Astrocyte of the cerebellum (primary cell): ENCODE data around the gene FBXO24.

Experiments used
- DNase-seq: peaks from one replicate; pipeline ENCODE4 v3.0.0-alpha.2; 2011; ENCODE audit warnings: low read depth
- H3K4me3 ChIP-seq: 2 replicates; pipeline ENCODE4 v1.5.1; 2011; ENCODE audit warnings: mild to moderate bottlenecking, low read depth, low read length, moderate library complexity
- in situ Hi-C: cut with HindIII; loops from 2 replicates; pipeline ENCODE4 v1.10.0; 2017; ENCODE audit warnings: low sequenced_read_pairs
- TF ChIP-seq, protein P1 (sequence below): IDR thresholded peaks from 2 replicates; pipeline ENCODE4 v1.5.1; 2012; ENCODE audit warnings: low read length, low read depth, moderate library complexity, mild to moderate bottlenecking; ENCODE audit errors: missing control alignments

The FBXO24 gene

DNA sequence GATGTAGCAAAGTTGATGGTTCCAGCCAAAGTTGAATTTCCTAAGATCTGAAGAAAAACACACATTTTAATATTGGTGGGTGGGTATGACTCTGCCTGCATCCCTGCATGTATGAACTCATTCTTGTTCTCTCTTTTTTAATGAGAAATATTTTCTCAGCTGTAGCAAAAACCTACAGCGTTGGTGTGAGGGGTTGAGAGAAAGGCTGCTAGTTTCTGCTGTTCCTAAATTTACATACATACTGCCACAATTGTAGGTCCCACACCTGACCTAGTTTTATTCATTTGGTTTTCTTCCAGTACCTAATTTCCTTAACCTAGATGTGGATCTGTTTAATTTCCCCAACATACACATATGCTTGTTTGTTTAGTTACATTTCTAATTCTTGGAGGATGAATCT, 42.5 kb upstream of the FBXO24 start:
- in situ Hi-C loops = no loop called here

DNA sequence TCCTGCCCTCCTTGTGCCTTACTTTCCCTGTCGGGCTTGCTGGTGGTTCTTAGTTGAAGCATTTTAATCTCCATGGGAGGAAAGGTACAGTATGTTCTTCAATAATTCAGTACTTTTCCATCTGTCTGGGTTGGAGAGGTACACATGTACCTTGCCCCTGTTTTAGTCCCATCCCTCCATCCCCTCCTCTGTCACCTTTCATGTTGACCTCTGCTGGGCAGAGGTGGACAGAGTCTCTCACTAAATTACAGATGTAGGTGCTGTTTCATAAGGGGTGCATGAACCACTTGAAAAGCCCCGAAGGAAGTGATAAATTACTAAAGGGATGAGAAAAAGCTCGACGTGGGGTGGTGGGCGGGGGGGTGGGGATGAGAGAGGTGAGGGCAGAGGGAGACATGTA, 41.7 kb upstream of the FBXO24 start:
- TF ChIP-seq, protein P1, sequence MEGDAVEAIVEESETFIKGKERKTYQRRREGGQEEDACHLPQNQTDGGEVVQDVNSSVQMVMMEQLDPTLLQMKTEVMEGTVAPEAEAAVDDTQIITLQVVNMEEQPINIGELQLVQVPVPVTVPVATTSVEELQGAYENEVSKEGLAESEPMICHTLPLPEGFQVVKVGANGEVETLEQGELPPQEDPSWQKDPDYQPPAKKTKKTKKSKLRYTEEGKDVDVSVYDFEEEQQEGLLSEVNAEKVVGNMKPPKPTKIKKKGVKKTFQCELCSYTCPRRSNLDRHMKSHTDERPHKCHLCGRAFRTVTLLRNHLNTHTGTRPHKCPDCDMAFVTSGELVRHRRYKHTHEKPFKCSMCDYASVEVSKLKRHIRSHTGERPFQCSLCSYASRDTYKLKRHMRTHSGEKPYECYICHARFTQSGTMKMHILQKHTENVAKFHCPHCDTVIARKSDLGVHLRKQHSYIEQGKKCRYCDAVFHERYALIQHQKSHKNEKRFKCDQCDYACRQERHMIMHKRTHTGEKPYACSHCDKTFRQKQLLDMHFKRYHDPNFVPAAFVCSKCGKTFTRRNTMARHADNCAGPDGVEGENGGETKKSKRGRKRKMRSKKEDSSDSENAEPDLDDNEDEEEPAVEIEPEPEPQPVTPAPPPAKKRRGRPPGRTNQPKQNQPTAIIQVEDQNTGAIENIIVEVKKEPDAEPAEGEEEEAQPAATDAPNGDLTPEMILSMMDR = no peak
- no peak overlapping the region for H3K4me3 ChIP-seq
- no peak for DNase-seq
- in situ Hi-C loops = no loop called here

More for the DNA sequence above, 42.5 kb upstream of the FBXO24 start:
- TF ChIP-seq, protein P1 = no peak
- no peak overlapping the region for H3K4me3 ChIP-seq
- DNase-seq = no peak

DNA sequence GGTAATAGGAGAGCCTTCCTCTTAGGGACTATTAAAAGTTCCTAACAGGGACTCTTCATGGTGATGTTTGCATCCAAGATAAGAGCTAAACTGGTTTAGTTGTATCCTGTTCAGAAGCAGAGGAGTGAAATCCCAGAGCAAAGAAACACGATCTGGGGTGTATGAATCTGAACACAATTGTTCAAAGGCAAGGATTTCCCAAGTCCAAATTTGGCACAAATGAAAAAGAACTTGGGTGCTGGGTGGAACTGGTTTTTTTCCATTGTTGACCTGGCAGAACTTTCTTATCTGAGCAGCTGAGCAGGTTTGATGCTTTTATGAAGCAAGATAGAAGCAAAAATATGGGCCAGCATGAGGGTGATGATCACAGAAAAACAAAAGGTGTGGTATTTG, 41.2 kb upstream of the FBXO24 start:
- no peak overlapping the region for H3K4me3 ChIP-seq
- TF ChIP-seq, protein P1 = no peak
- DNase-seq = no peak
- in situ Hi-C loops = no loop called here

DNA sequence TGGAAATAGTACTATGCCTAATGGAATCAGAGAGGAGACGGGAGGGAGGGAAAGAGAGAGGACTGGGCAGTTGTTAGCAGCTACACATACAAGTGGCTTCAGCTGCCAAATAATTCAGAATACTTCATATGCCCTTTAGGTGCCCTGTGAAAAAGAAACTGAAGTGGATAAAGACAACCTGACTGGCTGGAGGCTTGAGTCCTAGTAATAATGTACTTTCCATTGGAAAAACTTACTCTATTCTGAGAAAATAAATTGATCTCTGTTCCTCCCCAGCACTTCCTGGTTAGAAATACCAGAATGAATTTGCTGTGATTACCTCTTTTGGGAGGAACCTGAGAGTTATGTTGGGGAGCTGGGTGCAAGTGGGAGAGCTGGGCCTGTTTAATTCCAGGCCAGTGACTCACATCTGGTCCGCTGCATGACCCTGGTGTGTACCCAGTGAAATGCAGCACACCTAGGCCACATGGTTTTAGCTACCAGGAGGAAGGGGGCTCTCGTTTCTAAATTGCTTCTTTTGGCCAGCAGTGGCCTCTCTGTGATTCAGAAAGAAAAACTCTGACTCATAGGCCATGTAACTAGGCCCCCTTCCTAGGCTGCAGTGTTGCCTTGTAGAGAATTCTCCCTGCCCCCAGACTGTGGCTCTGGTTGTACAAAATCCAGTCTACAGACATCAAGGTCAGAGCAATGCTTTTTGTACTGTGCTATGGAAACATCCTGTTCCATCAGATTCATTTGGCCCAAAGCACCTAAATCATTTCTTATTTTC, 40.6 kb upstream of the FBXO24 start:
- TF ChIP-seq, protein P1 = peak; percentile 32
- H3K4me3 ChIP-seq = no peak overlapping the region
- in situ Hi-C loops = no loop called here
- peak; percentile 67 for DNase-seq

DNA sequence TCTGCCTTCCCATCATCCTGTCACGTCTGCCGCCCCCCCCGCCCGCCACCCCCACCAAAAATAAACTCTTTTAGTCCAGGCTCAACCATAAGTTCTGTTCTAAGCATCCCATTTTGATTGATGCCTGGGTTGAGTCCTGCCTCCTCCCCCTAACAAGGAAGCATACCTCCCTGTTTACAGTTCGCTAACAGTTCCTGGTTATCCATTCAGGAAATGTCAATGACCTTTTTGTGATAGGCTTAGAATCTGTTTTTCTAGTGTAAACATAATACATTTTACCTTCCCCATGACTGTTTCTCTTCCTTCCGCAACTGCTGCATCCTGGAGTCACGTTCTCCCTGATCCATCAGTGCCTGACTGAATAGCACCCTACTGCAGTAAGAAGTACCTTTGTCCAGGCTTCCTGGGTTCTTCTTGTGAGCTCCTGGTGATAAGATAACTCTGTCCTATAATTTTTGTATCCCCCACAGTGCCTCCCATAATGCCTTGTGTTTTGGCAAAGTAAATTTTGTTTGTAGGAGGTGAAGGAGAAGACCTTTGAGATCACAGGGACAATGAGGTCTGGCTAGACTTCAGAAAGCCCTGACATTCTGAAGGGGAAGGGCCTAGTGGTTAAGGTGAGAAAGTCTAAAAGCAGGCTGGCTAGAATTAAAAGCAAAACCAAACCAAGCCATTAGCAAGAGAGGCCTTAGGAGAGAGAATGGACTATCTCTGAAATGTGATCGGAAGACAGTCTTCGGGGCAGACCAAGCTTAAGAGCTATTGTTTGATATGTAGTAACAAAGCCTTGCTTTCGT, 39.8 kb upstream of the FBXO24 start:
- in situ Hi-C loops = no loop called here
- TF ChIP-seq, protein P1 = no peak
- no peak overlapping the region for H3K4me3 ChIP-seq
- DNase-seq = no peak

DNA sequence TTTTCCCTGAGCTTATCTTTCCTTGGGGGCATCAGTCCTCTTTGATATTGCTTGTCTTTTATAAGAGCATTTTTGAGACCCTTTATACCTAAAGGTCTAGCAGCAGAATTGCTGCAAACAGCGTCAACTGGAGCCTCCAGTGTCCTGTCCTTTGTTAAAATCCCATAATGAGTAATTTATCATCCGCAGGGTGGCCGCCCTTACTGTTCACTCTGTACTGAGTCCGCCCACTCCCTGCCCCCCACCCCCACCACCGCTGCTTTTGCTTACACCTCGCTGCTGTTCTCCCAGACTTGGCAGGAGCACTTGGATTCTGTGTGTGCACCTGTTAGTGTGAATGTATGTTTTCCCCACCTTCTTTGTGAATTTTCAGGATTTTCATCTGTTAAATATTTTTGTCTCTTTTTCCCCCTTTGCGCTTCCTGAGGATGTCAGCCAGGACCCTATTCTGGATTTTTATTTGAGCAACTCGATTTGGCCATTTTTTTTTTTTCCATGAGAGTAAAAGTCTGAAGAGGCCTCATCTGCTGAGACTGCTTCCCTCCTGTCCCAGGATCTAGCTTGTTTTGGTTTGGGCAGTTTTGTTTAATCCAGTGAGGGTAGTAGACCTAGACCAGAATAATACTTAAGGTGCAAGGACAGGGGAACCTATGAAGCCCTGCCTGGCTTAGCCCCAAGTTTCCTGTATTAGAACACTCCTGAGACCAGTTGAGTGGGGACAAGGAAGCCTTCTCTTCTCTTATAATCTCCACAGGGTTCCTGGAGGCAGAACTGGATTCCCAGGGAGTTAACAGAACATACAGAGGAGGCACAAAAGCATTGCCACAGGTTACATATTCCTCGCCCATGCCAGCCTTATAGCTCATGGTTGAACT, 39.0 kb upstream of the FBXO24 start:
- no peak for DNase-seq
- no peak overlapping the region for H3K4me3 ChIP-seq
- TF ChIP-seq, protein P1 = no peak
- in situ Hi-C loops = no loop called here
